ENCODE data around the gene MIP. TPM values are rescaled to one million over a fixed set of nuclear protein-coding genes. Genes with fewer than 3 reads are reported as not detected.
"Not testable (repeated sequence)": the region's sequence is repeated elsewhere in the genome, so short reads cannot be mapped to it uniquely, and the experiment has no call there.

MIP gene
- total RNA-seq, 2 experiments from 2014 or later, result not detected

DNA sequence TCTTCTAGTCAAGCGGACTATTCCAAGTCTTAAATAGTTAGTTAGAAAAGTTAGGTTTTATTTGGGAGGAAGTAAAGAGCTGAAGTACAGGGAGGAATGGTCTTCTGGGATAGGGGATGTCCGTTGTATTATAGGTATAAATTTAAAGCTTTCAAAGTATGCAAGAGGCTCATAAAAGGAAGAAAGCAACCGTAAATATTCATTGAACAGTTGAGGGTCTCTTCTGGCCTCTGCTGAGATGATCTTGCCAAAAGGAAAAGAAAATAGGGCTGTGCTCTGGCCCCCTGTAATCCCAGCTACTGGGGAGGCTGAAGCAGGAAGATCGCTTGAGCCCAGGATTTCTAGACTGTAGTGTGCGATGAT is 4.9 kb downstream of the MIP start:
- peak overlapping the region; percentile 92 for H3K4me3 Mint-ChIP-seq
- peaks cover 23% of the 10 kb centered on the region for H3K4me1 Mint-ChIP-seq
- no peaks in the 10 kb centered on the region for H3K9me3 Mint-ChIP-seq
- H3K27ac Mint-ChIP-seq, result peak overlapping the region; percentile 85
- H3K36me3 Mint-ChIP-seq, result peaks cover 16% of the 10 kb centered on the region
- H3K27me3 Mint-ChIP-seq, result peaks cover 2% of the 10 kb centered on the region
- no peak for DNase-seq
- no peak for ATAC-seq (ENCODE audit: low read depth)
- POLR2A ChIA-PET, result interaction anchor here (0.8 to 3.1 kb wide), 14 partner anchors 11 to 227 kb away, joined by 3 to 27 read pairs (median 5); partner anchors contain the start of genes COQ10A, RNF41, SPRYD4 and STAT2

DNA sequence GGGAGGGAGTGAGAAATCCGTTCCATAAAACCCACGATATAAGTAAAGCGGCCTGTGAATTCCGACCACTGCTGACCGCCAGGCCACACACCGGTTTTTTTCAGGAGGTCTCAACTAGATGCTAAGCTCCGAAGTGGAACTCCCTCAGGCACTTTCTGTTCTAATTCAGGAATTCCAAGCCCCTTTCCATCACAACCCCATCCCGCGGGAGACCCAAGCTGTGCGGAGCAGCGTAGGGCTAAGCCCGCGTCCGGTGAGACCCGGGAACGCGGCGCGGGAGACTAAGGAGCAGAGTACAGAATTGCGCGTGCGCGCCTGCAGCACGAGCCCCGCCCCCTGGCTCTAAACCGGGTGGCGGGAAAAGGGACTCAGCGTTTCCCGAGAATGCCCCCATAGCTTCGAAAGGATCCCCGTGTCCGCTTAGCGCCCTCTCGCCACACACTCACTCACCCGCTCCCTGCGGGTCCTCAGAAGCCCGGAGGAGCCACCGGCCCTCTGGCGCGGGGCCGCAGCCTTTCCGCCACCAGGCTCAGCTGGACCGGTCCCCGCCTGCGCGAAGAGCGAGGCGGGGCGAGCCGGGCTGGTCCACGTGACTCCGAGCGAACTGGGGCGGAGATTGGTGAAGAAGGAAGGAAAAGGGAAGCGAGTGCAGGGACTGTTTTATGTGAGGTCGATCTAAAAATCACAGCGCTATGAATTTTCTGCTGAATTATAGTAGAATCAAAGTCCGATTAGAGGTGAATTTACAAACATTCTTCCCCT is 5.4 kb downstream of the MIP start, which contains the start of gene TIMELESS:
TSS of gene TIMELESS (minus strand) at position 567 of the 762 bp plus-strand sequence. CDS start 15,256 bp downstream, outside the sequence.
- peaks cover 22% of the 10 kb centered on the region for H3K36me3 Mint-ChIP-seq
- POLR2A ChIA-PET, result interaction anchor here (1.0 to 3.1 kb wide), 17 partner anchors 10 to 259 kb away, joined by 3 to 27 read pairs (median 4); partner anchors contain the start of genes COQ10A, RNF41, SMARCC2 and SPRYD4
- ATAC-seq (ENCODE audit: low read depth), result peak; percentile 98

DNA sequence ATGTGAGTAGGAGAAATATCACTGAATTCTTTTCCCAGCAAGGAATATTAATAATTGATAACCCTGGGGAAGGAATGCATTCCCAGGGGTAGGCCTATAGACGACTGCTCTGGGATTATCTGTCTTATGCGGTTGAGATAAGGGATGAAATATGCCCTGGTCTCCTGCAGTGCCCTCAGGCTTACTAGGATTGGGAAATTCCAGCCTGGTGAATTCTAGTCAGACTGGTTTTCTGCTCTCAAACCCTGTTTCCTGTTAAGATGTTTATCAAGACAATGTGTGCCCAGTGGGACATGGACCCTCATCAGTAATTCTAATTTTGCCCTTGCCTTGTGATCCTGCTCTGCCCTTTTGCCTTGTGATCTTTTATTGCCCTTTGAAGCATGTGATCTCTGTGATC is 11.2 kb downstream of the MIP start:
- ATAC-seq (ENCODE audit: low read depth); H3K27me3 Mint-ChIP-seq; H3K27ac Mint-ChIP-seq; POLR2A ChIA-PET; DNase-seq; H3K4me3 Mint-ChIP-seq; H3K9me3 Mint-ChIP-seq: not testable (repeated sequence)
- Mint-ChIP-seq H3K4me1 (peaks cover 26% of the 10 kb centered on the region), H3K36me3 (peaks cover 39% of the 10 kb centered on the region)

More for the DNA sequence above, 5.4 kb downstream of the MIP start, which contains the start of gene TIMELESS:
- H3K27ac Mint-ChIP-seq, result peak within 1 kb of the TSS; percentile 85
- H3K4me1 Mint-ChIP-seq, result peaks cover 27% of the 10 kb centered on the region
- peak within 1 kb of the TSS; percentile 92 for H3K4me3 Mint-ChIP-seq
- DNase-seq, result peak; percentile 90
- peaks cover 3% of the 10 kb centered on the region for H3K9me3 Mint-ChIP-seq
- peaks cover 2% of the 10 kb centered on the region for H3K27me3 Mint-ChIP-seq

DNA sequence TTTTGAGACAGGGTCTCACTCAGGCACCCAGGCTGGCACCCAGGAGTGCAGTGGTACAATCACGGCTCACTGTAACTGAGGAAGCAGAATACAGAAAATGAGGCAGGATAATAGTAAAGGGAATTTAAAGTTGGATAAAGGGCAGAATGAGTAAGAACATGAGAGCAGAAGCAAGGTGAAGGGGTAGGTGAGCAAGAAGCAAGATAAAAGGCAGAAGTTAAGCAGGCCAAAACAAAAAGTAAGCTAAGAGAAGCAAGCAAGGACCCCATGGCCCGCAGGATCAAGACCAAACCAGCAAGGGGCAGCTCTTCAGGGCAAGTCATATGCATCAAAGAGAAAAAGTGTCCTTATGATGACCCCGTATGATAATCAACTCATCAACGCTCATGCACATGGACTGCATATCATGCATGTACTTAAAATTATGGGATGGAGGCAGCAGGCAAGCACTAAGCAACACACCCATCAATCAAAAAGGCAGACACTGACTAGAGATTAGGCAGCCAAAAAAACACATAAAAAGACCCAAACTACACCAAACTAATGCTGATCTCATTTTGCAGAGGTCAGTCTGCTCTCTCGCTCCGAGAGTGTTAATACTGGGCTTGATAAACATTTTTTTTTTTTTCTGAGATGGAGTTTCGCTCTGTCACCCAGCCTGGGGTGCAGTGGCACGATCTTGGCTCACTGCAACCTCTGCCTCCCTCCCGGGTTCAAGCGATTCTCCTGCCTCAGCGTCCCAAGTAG is 16.9 kb downstream of the MIP start:
- Mint-ChIP-seq H3K27me3 (no peaks in the 10 kb centered on the region), H3K36me3 (peaks cover 17% of the 10 kb centered on the region), H3K4me1 (peaks cover 10% of the 10 kb centered on the region), H3K4me3 (no peak overlapping the region), H3K27ac (no peak overlapping the region), H3K9me3 (no peaks in the 10 kb centered on the region)
- ATAC-seq (ENCODE audit: low read depth) (no peak), DNase-seq (no peak)
- POLR2A ChIA-PET, result interaction anchor here (0.6 kb wide), 1 partner anchor 90 kb away, joined by 6 read pairs; no protein-coding TSS in a partner anchor

DNA sequence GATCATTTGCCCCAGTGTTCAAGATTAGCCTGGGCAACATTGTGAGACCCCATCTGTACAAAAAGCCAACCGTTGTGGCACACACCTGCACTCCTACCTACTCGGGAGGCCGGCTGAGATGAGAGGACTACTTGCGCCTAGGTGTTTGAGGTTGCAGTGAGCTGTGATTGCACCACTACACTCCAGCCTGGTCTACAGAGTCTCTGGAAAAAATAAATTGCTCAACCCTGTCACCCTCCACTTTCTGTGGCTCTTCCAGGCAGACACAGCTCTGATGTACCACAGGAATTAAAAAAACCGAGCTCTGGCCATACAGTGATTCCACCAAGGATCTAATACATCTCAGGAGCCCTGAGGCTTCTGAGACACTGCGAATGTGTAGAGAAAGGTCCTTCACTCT is 19.6 kb downstream of the MIP start:
- no peak for DNase-seq
- POLR2A ChIA-PET, result interaction anchor here (0.9 kb wide), 1 partner anchor 14 kb away, joined by 3 read pairs; the partner anchor contains the start of gene TIMELESS
- no peak for ATAC-seq (ENCODE audit: low read depth)
- Mint-ChIP-seq H3K9me3 (no peaks in the 10 kb centered on the region), H3K4me1 (peaks cover 8% of the 10 kb centered on the region), H3K27ac (peak overlapping the region; percentile 34), H3K36me3 (peaks cover 15% of the 10 kb centered on the region), H3K4me3 (no peak overlapping the region), H3K27me3 (no peaks in the 10 kb centered on the region)

DNA sequence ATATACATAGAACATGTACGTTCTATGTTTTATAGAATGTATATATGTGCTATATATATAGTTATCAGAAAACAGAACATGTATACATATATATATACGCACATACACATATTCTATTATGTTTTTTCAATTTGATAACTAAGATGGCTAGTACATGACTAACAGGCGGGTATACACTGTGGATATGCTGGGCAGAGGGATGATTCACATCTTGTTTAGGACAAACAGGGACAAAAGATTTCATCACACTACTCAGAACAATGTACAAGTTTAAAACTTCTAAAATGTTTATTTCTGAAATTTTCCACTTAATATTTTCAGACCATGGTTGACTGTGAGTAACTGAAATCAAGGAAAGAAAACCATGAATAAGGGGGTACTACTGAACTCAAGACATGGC is 22.6 kb downstream of the MIP start:
- POLR2A ChIA-PET, result no interaction called here
- Mint-ChIP-seq H3K27ac (no peak overlapping the region), H3K9me3 (no peaks in the 10 kb centered on the region), H3K27me3 (no peaks in the 10 kb centered on the region), H3K4me1 (peaks cover 3% of the 10 kb centered on the region), H3K4me3 (no peak overlapping the region), H3K36me3 (peaks cover 18% of the 10 kb centered on the region)
- ATAC-seq (ENCODE audit: low read depth) (no peak), DNase-seq (no peak)

DNA sequence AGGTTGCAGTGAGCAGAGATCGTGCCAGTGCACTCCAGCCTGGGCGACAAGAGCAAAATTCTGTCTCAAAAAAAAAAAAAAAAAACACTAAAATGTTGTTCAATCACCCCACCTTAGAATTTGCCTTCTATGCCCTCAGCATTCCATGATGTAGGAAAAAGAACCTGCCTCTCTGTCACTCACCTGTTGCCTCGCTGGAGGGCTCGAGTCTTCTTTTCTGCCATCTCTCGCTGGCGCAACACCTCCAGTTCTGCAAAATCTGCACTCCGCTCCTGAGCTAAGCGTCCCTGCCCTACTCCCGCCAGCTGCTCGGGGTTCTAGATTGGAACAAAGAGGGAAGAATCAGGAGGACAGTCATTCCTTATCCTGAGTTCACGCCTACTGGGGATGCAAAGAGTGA is 23.2 kb downstream of the MIP start:
- no peak overlapping the region for H3K4me3 Mint-ChIP-seq
- H3K27me3 Mint-ChIP-seq, result no peaks in the 10 kb centered on the region
- no peaks in the 10 kb centered on the region for H3K9me3 Mint-ChIP-seq
- H3K36me3 Mint-ChIP-seq, result peaks cover 20% of the 10 kb centered on the region
- POLR2A ChIA-PET, result no interaction called here
- no peak for ATAC-seq (ENCODE audit: low read depth)
- peaks cover 3% of the 10 kb centered on the region for H3K4me1 Mint-ChIP-seq
- H3K27ac Mint-ChIP-seq, result no peak overlapping the region
- DNase-seq, result no peak

DNA sequence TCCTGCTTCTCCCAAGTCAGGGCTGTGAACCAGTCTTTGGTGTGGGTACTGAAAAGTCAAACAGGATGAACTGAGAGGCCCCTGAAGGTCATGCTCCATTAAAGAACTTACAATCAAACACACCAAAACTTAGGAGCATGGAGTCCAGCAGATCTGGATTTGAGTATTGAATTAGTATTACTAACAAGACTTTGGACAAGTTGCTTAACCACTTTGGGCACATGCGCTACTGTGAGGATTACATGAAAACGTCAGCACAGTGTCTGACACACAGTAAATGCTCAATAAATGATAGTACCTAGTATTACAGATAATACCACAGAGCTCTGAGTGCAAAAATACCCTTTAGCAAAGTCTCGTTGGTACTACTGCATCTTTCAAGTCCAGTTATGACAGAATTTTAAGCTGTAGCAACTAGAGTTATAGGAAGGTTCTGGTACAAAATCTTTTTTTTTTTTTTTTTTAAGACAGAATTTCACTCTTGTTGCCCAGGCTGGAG is 28.5 kb downstream of the MIP start:
- H3K4me1 Mint-ChIP-seq, result peaks cover 5% of the 10 kb centered on the region
- no peaks in the 10 kb centered on the region for H3K9me3 Mint-ChIP-seq
- H3K27ac Mint-ChIP-seq, result no peak overlapping the region
- no peak overlapping the region for H3K4me3 Mint-ChIP-seq
- POLR2A ChIA-PET, result interaction anchor here (0.7 to 1.0 kb wide), 2 partner anchors 23 to 177 kb away, joined by 3 to 6 read pairs; partner anchors contain the start of gene TIMELESS
- ATAC-seq (ENCODE audit: low read depth) (no peak), DNase-seq (no peak)
- H3K36me3 Mint-ChIP-seq, result peaks cover 31% of the 10 kb centered on the region
- no peaks in the 10 kb centered on the region for H3K27me3 Mint-ChIP-seq

DNA sequence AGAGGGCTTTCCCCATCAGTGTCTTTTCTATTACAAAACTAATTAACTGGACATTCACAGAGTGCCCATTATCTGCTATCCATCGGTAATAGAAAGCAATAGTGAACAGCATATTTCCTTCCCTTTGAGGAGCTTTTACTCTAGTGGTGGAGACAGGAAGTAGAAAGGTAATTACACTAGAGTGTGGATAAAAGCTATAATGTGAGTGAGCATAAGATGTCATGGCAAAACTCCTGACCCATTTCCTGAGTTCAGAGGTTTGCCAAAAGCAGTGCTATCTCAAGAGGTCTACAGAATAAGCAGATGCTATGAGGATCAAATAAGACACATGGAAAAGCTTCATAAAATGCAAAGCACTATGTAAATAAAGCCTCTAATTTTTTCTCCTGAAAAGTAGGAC is 29.3 kb downstream of the MIP start:
- ATAC-seq (ENCODE audit: low read depth), result peak; percentile 80
- peaks cover 33% of the 10 kb centered on the region for H3K36me3 Mint-ChIP-seq
- H3K4me3 Mint-ChIP-seq, result no peak overlapping the region

DNA sequence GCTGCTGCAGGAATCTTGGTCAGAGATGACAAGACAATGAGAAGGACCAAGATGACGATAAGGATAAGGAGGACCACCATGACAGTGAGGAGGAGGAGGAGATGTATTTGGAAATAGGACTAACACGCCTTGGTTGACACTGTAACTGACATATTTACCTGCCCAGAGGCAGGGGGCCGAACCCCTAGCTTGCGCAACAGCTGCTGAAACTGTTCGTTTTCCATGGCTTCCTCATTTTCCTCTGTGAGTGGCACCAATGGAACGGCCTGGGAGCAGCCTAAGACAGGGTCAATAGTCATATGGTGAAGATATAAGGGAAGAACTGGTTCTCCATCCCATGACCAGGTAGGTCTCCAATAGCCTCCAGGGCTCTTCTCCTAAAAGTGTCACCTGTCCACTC is 34.0 kb downstream of the MIP start:
- DNase-seq (no peak), ATAC-seq (ENCODE audit: low read depth) (no peak)
- H3K9me3 Mint-ChIP-seq, result no peaks in the 10 kb centered on the region
- POLR2A ChIA-PET, result no interaction called here
- H3K4me3 Mint-ChIP-seq, result no peak overlapping the region
- peaks cover 5% of the 10 kb centered on the region for H3K4me1 Mint-ChIP-seq
- peaks cover 34% of the 10 kb centered on the region for H3K36me3 Mint-ChIP-seq
- no peaks in the 10 kb centered on the region for H3K27me3 Mint-ChIP-seq
- no peak overlapping the region for H3K27ac Mint-ChIP-seq

More for the DNA sequence above, 29.3 kb downstream of the MIP start:
- POLR2A ChIA-PET, result interaction anchor here (0.7 kb wide), 1 partner anchor 66 kb away, joined by 3 read pairs; no protein-coding TSS in a partner anchor
- no peaks in the 10 kb centered on the region for H3K9me3 Mint-ChIP-seq
- H3K27me3 Mint-ChIP-seq, result no peaks in the 10 kb centered on the region
- peak overlapping the region; percentile 64 for H3K27ac Mint-ChIP-seq
- H3K4me1 Mint-ChIP-seq, result peaks cover 5% of the 10 kb centered on the region
- no peak for DNase-seq

DNA sequence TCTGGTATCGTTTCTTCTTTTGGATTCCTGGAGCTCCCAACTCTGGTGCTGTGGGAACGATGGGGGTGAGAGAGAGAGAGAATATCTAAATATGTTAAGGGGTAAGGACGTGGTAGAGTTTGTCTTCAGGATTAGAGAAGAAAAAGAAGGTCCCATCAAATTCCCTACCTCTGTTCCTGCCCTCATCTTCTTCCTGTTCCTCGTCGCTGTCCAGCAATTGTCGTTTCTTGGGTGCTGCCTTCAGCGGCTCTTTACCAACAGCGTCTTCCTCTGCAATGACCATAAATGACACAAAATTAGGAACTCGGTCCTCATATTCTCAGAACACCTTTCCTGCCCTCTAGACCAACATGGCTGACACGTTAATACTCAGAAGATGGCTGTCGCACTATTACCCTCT is 36.7 kb downstream of the MIP start:
- POLR2A ChIA-PET, result no interaction called here
- H3K27ac Mint-ChIP-seq, result no peak overlapping the region
- H3K27me3 Mint-ChIP-seq, result no peaks in the 10 kb centered on the region
- ATAC-seq (ENCODE audit: low read depth) (no peak), DNase-seq (no peak)
- peaks cover 24% of the 10 kb centered on the region for H3K36me3 Mint-ChIP-seq
- no peaks in the 10 kb centered on the region for H3K4me1 Mint-ChIP-seq
- no peak overlapping the region for H3K4me3 Mint-ChIP-seq
- H3K9me3 Mint-ChIP-seq, result no peaks in the 10 kb centered on the region

DNA sequence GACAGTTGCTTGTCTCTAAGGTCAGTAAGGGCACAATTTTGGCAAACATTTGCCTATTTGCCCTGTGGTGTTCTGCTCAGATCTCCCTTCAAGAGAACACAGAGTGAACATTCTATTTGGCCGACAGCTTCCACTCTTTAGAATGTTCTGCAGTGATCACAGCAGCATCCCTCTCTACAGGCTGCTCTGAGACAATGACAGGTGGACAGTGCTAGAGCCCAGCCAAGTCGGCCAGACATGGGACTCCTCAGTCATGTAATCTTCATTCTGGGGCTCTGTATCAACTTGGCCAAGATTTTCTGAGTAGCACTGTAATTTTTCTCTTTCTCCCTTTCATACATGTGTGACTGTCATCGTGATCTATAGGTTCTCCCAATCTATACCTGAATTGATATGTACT is 40.1 kb downstream of the MIP start:
- DNase-seq (no peak), ATAC-seq (ENCODE audit: low read depth) (no peak)
- Mint-ChIP-seq H3K9me3 (no peaks in the 10 kb centered on the region), H3K36me3 (peaks cover 13% of the 10 kb centered on the region), H3K4me3 (no peak overlapping the region), H3K27me3 (no peaks in the 10 kb centered on the region), H3K4me1 (no peaks in the 10 kb centered on the region), H3K27ac (no peak overlapping the region)
- POLR2A ChIA-PET, result no interaction called here

DNA sequence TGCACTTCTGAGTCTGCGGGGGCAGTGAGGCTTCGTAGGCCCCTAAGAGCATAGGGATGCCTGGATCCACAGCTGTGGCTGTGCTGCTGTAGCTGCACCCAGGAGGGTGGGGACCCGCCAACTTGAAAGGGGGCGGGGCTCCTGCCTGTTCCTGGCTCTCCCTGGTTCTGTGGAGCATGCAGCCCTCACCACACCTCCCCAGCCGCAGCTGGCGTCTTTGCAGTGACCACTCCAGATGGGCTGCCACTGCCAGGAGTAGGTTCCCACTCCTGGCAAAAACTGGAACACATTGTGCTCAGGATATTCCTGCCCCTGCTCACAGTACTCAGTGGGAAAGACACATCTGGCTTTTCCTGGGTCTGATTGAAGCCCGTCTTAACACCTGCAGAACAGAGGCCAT is 41.1 kb downstream of the MIP start:
- Mint-ChIP-seq H3K27ac (no peak overlapping the region), H3K4me3 (no peak overlapping the region), H3K9me3 (no peaks in the 10 kb centered on the region), H3K27me3 (no peaks in the 10 kb centered on the region), H3K36me3 (peaks cover 10% of the 10 kb centered on the region), H3K4me1 (no peaks in the 10 kb centered on the region)
- ATAC-seq (ENCODE audit: low read depth) (no peak), DNase-seq (no peak)
- POLR2A ChIA-PET, result no interaction called here

All from activated naive CD8-positive, alpha-beta T cell treated with anti-CD3 and anti-CD28 coated beads, Interleukin-2, amount 10 ng/mL, durations not matched to agents 7 days and 5 days (primary cell).